ENCODE results near the gene MND1.

MND1 gene

DNA sequence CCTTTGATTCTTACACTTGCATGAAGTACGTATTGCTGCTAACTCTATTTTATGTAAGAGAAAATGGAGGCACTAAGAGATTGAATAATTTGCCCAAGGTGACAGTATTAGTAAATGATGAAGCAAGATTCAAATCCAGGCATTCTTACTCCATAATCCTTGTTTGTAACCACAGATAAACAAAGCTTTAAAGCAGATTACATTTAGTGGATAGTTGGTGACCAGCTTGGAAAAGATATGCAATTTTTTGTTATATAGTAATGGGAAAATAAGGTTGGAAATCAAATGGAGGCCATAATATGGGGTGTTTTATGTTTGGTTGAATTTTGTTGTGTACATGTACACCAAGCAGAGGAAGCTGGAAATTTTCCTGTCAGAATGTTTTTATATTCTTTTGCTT, 30.8 kb downstream of the MND1 start:
- no peak overlapping the region for H3K4me3 ChIP-seq (ENCODE audit: low read depth, low read length)
- H3K9me3 ChIP-seq (ENCODE audit: severe bottlenecking): peaks cover 4% of the 10 kb centered on the region
- H3K36me3 ChIP-seq: peaks cover 3% of the 10 kb centered on the region
- H3K27me3 ChIP-seq (ENCODE audit: insufficient read depth, low read depth, severe bottlenecking): no peaks in the 10 kb centered on the region
- TF ChIP-seq, protein P1, sequence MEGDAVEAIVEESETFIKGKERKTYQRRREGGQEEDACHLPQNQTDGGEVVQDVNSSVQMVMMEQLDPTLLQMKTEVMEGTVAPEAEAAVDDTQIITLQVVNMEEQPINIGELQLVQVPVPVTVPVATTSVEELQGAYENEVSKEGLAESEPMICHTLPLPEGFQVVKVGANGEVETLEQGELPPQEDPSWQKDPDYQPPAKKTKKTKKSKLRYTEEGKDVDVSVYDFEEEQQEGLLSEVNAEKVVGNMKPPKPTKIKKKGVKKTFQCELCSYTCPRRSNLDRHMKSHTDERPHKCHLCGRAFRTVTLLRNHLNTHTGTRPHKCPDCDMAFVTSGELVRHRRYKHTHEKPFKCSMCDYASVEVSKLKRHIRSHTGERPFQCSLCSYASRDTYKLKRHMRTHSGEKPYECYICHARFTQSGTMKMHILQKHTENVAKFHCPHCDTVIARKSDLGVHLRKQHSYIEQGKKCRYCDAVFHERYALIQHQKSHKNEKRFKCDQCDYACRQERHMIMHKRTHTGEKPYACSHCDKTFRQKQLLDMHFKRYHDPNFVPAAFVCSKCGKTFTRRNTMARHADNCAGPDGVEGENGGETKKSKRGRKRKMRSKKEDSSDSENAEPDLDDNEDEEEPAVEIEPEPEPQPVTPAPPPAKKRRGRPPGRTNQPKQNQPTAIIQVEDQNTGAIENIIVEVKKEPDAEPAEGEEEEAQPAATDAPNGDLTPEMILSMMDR (IDR thresholded peaks at IDR 0.05; ENCODE audit: low read depth, low read length): no peak
- DNase-seq: no peak
- H3K27ac ChIP-seq: no peak overlapping the region

DNA sequence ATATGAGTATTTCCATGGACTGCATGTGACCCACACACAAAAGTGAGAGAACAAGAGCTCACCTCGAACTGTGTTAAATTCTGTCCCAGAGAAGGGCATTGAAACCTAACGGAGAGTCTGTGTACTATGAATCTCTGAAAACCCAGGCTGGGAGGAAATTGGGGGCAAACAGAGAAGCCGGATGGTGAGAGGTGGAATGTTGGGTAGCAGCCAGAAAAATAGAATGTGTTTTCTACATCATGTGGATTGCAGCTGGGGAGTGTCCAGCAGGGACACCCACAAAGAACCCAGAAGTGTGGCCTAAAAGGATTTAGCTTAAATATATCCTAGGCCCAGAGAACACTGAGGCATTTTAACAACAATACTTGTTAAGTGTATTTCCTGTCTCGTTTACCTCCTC, 38.6 kb downstream of the MND1 start:
- DNase-seq: no peak
- Histone ChIP-seq H3K27ac (no peak overlapping the region), H3K4me3 (ENCODE audit: low read depth, low read length) (no peak overlapping the region), H3K36me3 (no peaks in the 10 kb centered on the region), H3K27me3 (ENCODE audit: insufficient read depth, low read depth, severe bottlenecking) (no peaks in the 10 kb centered on the region), H3K9me3 (ENCODE audit: severe bottlenecking) (no peaks in the 10 kb centered on the region)
- TF ChIP-seq, protein P1 (IDR thresholded peaks at IDR 0.05; ENCODE audit: low read depth, low read length): no peak

DNA sequence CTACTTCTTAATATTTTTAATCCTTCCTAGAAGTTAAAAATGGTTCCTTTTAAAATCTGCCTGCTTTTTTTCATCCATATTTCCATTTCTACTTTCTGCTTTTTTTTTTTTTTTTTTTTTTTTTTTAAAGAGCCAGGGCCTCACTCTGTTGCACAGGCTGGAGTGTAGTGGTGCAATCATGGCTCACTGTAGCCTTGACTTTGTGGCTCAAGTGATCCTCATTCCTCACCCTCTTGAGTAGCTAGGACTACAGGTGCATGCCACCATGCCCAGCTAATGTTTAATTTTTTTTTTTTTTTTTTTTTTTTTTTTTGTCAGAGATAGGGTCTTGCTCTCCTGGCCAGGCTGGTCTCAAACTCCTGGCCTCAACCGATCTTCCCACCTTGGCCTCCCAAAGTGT, 39.7 kb downstream of the MND1 start:
- TF ChIP-seq, protein P1 (IDR thresholded peaks at IDR 0.05; ENCODE audit: low read depth, low read length): no peak
- no peak overlapping the region for H3K4me3 ChIP-seq (ENCODE audit: low read depth, low read length)
- no peaks in the 10 kb centered on the region for H3K9me3 ChIP-seq (ENCODE audit: severe bottlenecking)
- H3K27me3 ChIP-seq (ENCODE audit: insufficient read depth, low read depth, severe bottlenecking): no peaks in the 10 kb centered on the region
- no peak overlapping the region for H3K27ac ChIP-seq
- no peaks in the 10 kb centered on the region for H3K36me3 ChIP-seq
- no peak for DNase-seq

DNA sequence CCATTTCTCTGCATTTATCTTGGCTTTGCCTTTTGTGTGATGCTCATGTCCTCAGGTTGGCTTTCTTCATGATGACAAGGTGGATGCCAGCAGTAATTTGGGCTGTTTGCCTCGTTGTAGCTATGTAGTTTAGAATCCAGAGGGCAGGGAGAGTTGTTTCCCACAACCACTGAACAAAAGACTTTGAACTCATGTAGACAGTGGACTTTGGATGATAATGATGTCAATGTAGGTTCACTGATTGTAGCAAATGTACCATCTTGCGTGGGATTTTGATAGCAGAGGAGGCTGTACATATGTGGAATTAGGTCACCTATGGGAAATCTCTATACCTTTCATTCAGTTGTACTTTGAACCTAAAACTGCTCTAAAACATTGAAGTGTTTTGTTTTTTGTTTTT, 41.3 kb downstream of the MND1 start:
- no peak overlapping the region for H3K4me3 ChIP-seq (ENCODE audit: low read depth, low read length)
- no peak overlapping the region for H3K27ac ChIP-seq
- H3K36me3 ChIP-seq: no peaks in the 10 kb centered on the region
- H3K9me3 ChIP-seq (ENCODE audit: severe bottlenecking): no peaks in the 10 kb centered on the region
- TF ChIP-seq, protein P1 (IDR thresholded peaks at IDR 0.05; ENCODE audit: low read depth, low read length): no peak
- no peak for DNase-seq
- H3K27me3 ChIP-seq (ENCODE audit: insufficient read depth, low read depth, severe bottlenecking): no peaks in the 10 kb centered on the region

DNA sequence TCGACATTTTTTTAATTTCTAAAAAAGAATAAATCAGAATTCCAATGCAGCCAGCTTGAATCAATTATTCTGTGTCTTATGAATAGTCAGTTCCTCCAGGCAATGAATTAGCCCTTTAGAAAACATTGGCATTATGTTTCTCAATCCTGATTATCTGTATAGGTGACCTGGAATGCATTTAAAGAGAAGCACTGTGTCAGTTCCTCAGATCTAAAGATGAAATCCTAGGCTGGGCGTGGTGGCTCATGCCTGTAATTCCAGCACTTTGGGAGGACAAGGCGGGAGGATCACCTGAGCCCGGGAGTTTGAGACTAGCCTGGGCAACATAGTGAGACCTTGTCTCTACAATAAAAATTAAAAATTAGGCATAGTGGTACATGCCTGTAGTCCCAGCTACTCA, 43.5 kb downstream of the MND1 start:
- H3K36me3 ChIP-seq: no peaks in the 10 kb centered on the region
- no peak for DNase-seq
- TF ChIP-seq, protein P1 (IDR thresholded peaks at IDR 0.05; ENCODE audit: low read depth, low read length): no peak

DNA sequence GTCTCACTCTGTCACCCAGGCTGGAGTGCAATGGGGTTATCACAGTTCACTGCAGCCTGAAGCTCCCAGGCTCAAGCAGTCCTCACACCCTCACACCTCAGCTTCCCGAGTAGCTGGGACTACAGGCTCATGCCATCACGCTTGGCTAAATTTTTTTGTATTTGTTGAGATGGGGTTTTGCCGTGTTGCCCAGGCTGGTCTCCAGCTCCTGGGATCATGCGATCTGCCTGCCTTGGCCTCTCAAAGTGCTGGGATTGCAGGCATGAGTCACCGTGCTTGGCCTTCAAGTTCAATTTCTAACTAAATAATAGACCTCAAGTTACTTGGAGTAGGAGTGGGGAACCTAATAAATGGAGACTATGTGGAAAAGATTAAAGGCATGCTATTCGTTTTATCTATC, 48.9 kb downstream of the MND1 start:
- DNase-seq: no peak

More for the DNA sequence above, 43.5 kb downstream of the MND1 start:
- Histone ChIP-seq H3K9me3 (ENCODE audit: severe bottlenecking) (no peaks in the 10 kb centered on the region), H3K27ac (no peak overlapping the region), H3K4me3 (ENCODE audit: low read depth, low read length) (no peak overlapping the region), H3K27me3 (ENCODE audit: insufficient read depth, low read depth, severe bottlenecking) (no peaks in the 10 kb centered on the region)

More for the DNA sequence above, 48.9 kb downstream of the MND1 start:
- Histone ChIP-seq H3K9me3 (ENCODE audit: severe bottlenecking) (no peaks in the 10 kb centered on the region), H3K27me3 (ENCODE audit: insufficient read depth, low read depth, severe bottlenecking) (no peaks in the 10 kb centered on the region), H3K36me3 (no peaks in the 10 kb centered on the region), H3K27ac (no peak overlapping the region), H3K4me3 (ENCODE audit: low read depth, low read length) (no peak overlapping the region)
- TF ChIP-seq, protein P1 (IDR thresholded peaks at IDR 0.05; ENCODE audit: low read depth, low read length): no peak

Data from WERI-Rb-1 (cell line).